ENCODE data around the gene APOBEC3B. TPM values are rescaled to one million over a fixed set of nuclear protein-coding genes. Genes with fewer than 3 reads are reported as not detected.

Gene APOBEC3B
- total and polyA plus RNA-seq, 8 donors, result 1.1 to 8.7 (median 3.8) TPM; not detected in 3

DNA sequence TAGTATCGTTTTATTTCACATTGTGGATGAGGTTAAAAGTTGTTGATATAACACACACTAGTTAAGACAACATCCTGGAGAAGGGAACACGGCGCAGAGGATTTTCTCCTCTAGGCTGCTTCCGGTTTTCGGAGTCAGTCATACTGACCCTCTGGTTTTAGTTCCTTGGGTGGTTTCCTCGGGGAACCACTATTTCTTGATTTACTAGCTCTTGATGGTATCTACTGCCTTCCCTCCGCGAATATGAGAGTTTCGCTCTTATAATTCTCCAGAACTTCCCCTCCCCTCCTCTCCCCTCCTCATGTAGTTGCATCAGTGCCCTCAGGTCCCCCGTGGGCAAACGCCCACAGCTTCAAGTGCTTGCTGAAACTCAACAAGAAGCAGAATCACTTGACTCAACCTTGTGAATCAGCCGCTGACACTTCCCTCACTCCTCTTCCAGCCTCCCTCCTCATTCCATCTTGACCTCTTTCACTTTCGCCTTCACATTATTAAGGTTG is 40.6 kb upstream of the APOBEC3B start:
- DNase-seq, result peak; percentile 21 to 25
- intact Hi-C loops (cut with DNase I; ENCODE audit: low total_unique reads), result no loop called here
- peaks cover 0 to 10% (median 0%) of the 10 kb centered on the region in 4 donors for H3K4me1 ChIP-seq
- no peaks in the 10 kb centered on the region for H3K9me3 ChIP-seq
- H3K27ac ChIP-seq, result peak overlapping the region in 2 of 5 donors; percentile 28 to 34
- 66 to 75% (median 69%) methylated on average over 13 of the region's 13 CpGs for WGBS, 5 donors
- H3K27me3 ChIP-seq, result peaks cover 0 to 23% (median 0%) of the 10 kb centered on the region in 3 donors
- H3K36me3 ChIP-seq, result no peaks in the 10 kb centered on the region
- TF ChIP-seq POLR2AphosphoS5 (IDR thresholded peaks at IDR 0.05) (no peak), POLR2A (IDR thresholded peaks at IDR 0.05) (no peak), EP300 (IDR thresholded peaks at IDR 0.05) (no peak)
- TF ChIP-seq, protein P1, sequence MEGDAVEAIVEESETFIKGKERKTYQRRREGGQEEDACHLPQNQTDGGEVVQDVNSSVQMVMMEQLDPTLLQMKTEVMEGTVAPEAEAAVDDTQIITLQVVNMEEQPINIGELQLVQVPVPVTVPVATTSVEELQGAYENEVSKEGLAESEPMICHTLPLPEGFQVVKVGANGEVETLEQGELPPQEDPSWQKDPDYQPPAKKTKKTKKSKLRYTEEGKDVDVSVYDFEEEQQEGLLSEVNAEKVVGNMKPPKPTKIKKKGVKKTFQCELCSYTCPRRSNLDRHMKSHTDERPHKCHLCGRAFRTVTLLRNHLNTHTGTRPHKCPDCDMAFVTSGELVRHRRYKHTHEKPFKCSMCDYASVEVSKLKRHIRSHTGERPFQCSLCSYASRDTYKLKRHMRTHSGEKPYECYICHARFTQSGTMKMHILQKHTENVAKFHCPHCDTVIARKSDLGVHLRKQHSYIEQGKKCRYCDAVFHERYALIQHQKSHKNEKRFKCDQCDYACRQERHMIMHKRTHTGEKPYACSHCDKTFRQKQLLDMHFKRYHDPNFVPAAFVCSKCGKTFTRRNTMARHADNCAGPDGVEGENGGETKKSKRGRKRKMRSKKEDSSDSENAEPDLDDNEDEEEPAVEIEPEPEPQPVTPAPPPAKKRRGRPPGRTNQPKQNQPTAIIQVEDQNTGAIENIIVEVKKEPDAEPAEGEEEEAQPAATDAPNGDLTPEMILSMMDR (IDR thresholded peaks at IDR 0.05), result no peak
- no peak overlapping the region for H3K4me3 ChIP-seq

DNA sequence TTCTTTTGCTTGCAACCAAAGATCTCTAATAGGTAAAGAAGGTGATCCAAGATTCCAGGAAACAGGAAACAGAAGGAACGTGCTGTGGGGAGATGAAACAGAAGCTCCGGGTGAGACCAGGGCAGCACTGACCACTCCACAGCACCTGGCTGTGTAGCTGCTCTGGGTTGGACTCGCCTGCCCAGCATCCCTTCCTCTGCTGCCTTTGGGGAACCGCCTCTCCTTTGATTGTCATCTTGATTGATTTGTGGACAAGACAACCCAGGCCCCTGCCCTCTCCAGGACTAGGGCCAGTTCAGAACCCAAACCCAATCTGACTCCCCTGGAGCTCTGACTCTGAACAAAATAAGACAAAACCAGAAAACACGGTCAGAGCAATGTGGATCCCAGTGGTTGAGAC is 39.4 kb upstream of the APOBEC3B start:
- DNase-seq, result peak in 1 of 2 donors; percentile 18
- no peaks in the 10 kb centered on the region for H3K9me3 ChIP-seq
- H3K27me3 ChIP-seq, result peaks cover 0 to 27% (median 0%) of the 10 kb centered on the region in 3 donors
- H3K27ac ChIP-seq, result peak overlapping the region in 1 of 5 donors; percentile 28
- intact Hi-C loops (cut with DNase I; ENCODE audit: low total_unique reads), result no loop called here
- no peaks in the 10 kb centered on the region for H3K36me3 ChIP-seq
- H3K4me1 ChIP-seq, result peaks cover 0 to 10% (median 0%) of the 10 kb centered on the region in 4 donors
- TF ChIP-seq, protein P1 (IDR thresholded peaks at IDR 0.05), result no peak
- TF ChIP-seq EP300 (IDR thresholded peaks at IDR 0.05) (no peak), POLR2AphosphoS5 (IDR thresholded peaks at IDR 0.05) (no peak), POLR2A (IDR thresholded peaks at IDR 0.05) (no peak)
- no peak overlapping the region for H3K4me3 ChIP-seq
- WGBS, 5 donors, result 75 to 95% (median 77%) methylated on average over 5 of the region's 5 CpGs

DNA sequence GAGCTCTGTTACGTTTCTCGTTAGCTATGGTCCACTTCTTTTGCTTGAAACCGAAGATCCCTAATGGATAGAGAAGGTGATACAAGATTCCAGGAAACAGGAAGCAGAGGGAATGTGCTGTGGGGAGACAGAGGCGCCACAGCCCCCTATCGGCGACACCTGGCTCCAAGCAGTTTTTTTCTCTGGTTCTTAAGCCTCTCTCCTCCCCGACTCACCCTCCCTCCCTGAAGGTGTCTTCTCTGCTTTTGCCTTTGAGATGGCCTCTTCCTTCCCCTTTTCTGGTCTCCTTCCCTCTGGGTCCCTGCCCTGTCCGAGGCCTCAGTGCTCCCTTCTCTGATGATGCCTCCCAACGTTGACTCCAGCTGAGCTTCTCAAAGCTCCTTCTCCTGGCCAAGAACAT is 38.9 kb upstream of the APOBEC3B start:
- H3K27ac ChIP-seq, result peak overlapping the region in 1 of 5 donors; percentile 28
- H3K4me1 ChIP-seq, result peaks cover 0 to 10% (median 0%) of the 10 kb centered on the region in 4 donors
- 50 to 71% (median 62%) methylated on average over 9 of the region's 9 CpGs for WGBS, 5 donors
- peak in 1 of 2 donors; percentile 17 for DNase-seq
- TF ChIP-seq EP300 (IDR thresholded peaks at IDR 0.05), result no peak
- no peak for TF ChIP-seq POLR2AphosphoS5 (IDR thresholded peaks at IDR 0.05)
- TF ChIP-seq POLR2A (IDR thresholded peaks at IDR 0.05), result no peak
- TF ChIP-seq, protein P1 (IDR thresholded peaks at IDR 0.05), result no peak
- intact Hi-C loops (cut with DNase I; ENCODE audit: low total_unique reads), result no loop called here
- H3K27me3 ChIP-seq, result peaks cover 0 to 27% (median 0%) of the 10 kb centered on the region in 3 donors
- H3K36me3 ChIP-seq, result no peaks in the 10 kb centered on the region
- no peak overlapping the region for H3K4me3 ChIP-seq
- no peaks in the 10 kb centered on the region for H3K9me3 ChIP-seq

DNA sequence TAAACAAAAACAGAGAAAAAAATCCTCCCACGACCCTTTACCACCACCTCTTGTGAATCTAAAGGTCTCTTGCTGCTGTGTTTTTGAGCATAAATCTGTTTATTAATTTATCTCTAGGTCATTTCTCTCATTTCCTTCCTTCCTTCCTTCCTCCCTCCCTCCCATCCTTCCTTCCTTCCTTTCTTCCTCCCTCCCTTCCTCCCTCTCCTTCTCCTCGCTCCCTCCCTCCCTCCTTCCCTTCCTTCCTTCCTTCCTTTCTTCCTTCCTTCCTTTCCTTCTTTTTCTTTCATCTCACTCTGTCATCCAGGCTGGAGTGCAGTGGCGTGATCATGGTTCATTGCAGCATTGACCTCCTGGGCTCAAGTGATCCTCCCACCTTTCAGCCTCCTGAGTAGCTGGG is 38.3 kb upstream of the APOBEC3B start:
- WGBS, 5 donors, result 71 to 89% (median 80%) methylated on average over 3 of the region's 3 CpGs
- TF ChIP-seq, protein P1 (IDR thresholded peaks at IDR 0.05), result no peak
- TF ChIP-seq EP300 (IDR thresholded peaks at IDR 0.05), result no peak
- no peak for TF ChIP-seq POLR2A (IDR thresholded peaks at IDR 0.05)
- TF ChIP-seq POLR2AphosphoS5 (IDR thresholded peaks at IDR 0.05), result no peak
- Histone ChIP-seq H3K4me3 (no peak overlapping the region), H3K36me3 (no peaks in the 10 kb centered on the region), H3K4me1 (peaks cover 0 to 10% (median 0%) of the 10 kb centered on the region in 4 donors), H3K27ac (no peak overlapping the region), H3K9me3 (no peaks in the 10 kb centered on the region), H3K27me3 (peaks cover 0 to 27% (median 0%) of the 10 kb centered on the region in 3 donors)
- DNase-seq, result no peak
- intact Hi-C loops (cut with DNase I; ENCODE audit: low total_unique reads), result no loop called here

Measured in stomach (tissue), 9 donors.